NCI-H187 treated with DMSO at 0.1 percent for 48 hours (cell line): ENCODE results near the gene GPR32.
"Not testable (repeated sequence)": the region's sequence is repeated elsewhere in the genome, so short reads cannot be mapped to it uniquely, and the experiment has no call there.

Experiments
- DNase-seq: peaks from one replicate; lab custom pipeline; 2025; lab: John Stamatoyannopoulos, UW

The GPR32 gene

GRCh38 chr19:50780753-50781435 is 10.6 kb downstream of the GPR32 start:
- DNase-seq = no peak

- DNase-seq = not testable (repeated sequence)
These were observed 13.5 kb downstream of the GPR32 start for GRCh38 chr19:50783848-50784152.

DNA sequence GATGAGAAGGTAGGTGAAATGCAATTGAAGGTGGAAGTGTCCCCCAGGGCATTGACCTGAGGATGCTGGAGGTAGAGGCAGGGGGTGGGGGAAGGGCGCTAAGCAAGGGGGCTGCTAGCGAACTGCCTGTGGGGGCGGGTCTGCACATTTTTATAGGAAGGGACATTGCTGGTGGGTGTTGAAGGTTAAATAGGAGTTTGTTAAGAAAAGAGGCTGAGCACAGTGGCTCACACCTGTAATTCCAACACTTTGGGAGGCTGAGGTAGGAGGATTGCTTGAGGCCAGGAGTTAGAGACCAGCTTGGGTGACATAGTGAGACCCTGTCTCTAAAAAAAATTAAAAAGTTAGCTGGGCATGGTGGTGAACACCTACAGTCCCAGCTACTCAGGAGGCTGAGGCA is 14.4 kb downstream of the GPR32 start:
- no peak for DNase-seq

DNA sequence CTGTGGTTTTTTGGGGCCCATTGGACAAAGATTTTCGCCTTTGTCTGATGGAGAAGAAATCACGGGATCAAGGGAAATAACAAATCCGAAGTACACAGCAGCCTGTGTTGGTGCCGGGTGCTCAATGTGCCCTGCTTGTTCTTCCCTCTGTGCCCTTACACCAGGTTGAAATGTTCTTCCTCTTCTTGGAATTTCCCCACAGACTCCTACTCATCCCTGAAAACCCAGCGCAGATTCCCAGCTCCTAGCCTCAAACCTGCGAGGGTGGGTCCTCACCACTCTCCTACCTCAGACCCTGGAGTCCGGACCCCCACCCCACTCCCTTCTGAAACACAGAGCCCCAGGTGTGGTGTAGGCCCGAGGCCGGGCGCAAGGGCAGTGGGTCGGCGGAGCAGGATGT is 15.1 kb downstream of the GPR32 start:
- DNase-seq = no peak

DNA sequence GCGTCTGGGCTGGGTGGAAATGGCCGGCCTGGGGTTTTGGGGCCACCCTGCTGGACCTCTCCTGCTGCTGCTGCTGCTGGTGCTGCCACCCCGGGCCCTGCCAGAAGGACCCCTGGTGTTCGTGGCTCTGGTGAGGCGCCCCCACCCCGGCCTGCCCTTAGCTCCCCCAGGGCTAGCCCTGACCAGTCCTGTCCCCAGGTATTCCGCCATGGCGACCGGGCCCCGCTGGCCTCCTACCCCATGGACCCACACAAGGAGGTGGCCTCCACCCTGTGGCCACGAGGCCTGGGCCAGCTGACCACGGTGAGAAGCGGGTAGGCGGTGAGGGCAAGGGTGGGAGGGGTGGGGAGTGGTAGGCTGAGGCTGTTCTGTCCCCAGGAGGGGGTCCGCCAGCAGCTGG is 20.1 kb downstream of the GPR32 start, which contains the start of gene ACP4:
Gene ACP4, plus strand, starts transcription at position 20 of the 400 bp plus-strand sequence. Its CDS starts 0 bp downstream, at position 20.
- no peak for DNase-seq

DNA sequence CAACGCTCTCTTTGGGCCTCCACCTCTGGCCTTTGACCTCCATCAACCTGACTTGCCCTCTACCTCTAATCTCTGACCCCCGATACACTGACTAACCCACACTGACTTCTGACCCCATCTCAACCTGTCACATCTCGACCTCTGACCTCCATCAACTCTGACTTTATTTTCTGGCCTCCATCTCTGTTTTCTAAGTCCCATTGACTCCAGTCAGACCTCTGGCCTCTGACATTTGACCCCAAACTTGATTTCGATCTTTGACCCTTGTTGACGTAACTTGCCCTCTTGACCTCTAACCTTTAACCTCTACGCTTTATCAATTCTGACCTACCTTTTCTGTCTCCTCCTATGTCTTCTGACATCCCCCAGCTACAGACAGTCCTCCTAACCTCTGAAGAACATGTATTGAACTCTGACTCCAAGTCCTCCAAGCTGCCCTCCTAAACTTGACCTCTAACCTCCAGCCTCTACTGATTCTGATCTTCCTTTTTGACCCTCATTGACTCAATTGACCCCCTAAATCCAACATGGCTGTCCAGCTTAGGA is 20.7 kb downstream of the GPR32 start:
- no peak for DNase-seq

- no peak for DNase-seq
These were observed 21.5 kb downstream of the GPR32 start for GRCh38 chr19:50791594-50792271.

- no peak for DNase-seq
These were observed 22.3 kb downstream of the GPR32 start for GRCh38 chr19:50792272-50793250.

DNA sequence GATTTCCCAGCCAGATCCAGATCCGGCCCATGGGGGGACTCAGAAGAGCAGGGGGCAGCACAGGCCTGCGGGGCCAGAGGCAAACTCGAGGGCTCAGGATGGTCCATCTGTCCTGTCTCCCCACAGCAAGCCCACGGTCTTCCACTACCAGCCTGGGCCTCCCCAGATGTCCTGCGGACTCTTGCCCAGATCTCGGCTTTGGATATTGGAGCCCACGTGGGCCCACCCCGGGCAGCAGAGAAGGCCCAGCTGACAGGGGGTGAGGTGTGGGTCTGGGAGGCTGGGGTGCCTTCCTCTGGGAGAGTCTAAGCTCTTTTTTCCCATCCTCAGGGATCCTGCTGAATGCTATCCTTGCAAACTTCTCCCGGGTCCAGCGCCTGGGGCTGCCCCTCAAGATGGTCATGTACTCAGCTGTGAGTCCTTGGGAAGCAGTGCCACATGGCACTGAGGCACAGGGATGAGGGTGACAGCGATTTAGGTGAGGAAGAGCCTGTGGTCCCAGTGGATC is 23.3 kb downstream of the GPR32 start:
- DNase-seq = no peak

DNA sequence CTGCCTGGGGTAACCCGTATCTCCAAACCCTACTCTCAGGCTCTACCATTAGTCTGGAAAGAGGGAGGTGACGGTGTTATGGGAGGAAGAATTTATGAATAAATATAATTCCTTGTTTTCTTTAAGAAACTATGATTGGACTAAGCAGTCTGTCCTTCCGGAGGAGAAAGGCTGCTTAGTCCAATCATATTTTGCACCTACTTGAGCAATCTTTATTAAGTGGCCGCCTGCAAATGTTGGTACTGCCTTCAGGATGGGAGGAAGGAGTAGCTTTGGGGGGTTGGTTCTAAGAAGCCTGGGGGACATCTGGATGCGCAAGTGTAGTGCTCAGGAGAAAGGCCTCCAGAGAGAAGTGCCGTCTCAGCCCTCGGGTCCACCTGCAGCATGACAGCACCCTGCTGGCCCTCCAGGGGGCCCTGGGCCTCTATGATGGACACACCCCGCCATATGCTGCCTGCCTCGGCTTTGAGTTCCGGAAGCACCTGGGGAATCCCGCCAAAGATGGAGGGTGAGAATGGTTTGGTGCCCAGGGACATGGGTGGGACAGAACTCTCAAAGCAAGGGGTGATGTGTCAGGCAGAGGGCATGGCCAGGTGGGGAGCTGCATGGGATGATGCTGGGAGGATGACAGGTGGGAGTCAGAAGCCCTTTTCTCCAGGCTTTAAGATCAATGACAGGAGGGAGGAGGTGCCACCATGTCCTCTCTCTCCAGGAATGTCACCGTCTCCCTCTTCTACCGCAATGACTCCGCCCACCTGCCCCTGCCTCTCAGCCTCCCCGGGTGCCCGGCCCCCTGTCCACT is 24.0 kb downstream of the GPR32 start:
- DNase-seq = no peak

DNA sequence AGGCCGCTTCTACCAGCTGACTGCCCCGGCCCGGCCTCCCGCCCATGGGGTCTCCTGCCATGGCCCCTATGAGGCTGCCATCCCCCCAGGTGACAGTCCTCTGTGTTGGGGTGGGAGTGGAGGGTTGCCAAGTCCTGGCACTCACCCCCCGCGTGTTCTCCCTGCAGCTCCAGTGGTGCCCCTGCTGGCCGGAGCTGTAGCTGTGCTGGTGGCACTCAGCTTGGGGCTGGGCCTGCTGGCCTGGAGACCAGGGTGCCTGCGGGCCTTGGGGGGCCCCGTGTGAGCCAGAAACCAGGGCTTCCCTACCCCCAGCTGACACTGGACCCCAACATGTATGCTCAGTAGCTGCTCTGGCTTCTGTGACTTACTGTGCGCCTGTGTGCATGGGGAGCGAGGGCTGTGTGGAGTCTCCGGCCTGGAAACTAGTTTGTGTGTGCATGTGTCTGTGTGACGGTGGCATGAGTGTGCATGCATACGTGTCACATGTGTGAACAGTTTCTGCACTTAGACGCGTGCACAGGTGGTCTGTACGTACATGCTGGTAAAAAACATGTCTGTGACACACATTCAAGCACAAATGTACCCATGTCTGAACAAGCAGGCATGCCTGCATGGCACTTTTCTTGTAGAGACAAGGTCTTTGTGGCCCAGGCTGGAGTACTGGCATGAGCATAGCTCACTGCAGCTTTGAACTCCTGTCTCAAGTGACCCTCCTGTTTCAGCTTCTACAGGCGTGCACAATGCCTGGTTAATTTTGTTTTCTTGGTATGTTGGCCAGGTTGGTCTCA is 24.8 kb downstream of the GPR32 start:
- DNase-seq = no peak

DNA sequence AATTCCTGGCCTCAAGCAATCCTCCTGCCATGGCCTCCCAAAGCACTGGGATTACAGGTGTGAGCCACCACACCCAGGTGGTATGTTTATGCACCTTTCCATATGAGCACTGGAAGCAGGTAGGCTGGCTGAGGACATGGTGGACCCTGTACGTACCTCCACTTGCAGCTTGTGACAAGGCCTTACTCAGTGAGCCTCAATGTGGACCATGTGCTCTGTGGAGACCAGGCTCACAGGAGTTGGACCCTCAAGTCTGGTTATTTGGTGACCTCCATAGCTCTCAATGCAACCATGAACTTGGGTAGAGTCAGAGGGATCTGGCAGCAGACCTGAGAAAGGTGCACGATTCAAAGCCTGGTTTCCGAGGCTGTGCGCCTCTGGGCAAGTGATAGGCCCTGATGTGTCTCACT is 25.4 kb downstream of the GPR32 start:
- DNase-seq = no peak

GRCh38 chr19:50796128-50796633 is 25.9 kb downstream of the GPR32 start:
- DNase-seq = no peak

DNA sequence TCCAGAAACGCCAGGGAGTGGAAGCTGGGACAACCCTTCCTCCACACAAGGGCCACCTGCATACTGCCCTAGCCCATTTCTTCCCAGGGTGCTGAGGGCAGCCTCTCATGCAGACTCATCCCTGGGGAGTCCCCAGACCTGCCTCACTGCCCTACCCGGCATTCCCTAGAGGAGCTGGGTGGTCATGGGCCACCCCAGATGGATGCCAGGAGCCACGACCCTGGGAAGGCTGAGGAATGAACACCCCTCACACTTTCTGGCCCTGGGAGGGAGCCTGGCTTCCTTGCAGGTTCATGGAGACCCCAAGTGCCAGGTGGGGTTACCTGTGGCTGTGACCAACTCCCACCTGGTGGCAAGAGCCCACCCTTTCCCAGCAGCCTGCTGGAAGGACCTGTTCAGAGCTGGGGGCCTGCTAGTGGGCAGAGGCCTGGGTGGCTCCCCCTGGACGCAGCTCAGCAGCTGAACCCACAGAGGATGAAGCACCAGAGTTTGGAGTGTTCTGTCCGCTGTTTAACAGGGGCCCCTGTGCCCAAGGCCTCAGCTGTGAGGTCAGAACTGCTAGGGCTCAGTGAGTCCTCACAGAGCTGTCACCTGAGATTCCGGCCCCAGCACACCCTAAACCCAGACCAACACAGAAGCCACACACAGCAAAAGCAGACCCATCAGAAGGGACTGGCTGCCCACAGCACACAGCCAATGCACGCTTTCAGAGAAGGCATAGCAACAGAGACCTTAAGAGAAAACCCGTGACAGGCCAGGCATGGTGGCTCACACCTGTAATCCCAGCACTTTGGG is 26.6 kb downstream of the GPR32 start:
- no peak for DNase-seq

DNA sequence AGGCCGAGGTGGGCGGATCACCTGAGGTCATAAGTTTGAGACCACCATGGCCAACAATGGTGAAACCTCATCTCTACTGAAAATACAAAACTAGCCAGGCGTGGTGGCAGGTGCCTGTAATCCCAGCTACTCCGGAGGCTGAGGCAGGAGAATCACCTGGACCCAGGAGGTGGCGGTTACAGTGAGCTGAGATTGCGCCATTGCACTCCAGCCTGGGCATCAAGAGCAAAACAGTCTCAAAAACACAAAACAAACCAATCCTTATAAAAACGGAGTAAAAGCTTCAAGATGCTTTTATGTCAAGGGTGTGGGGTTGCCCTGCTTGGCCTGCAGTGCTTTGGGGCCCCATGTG is 27.1 kb downstream of the GPR32 start:
- no peak for DNase-seq

DNA sequence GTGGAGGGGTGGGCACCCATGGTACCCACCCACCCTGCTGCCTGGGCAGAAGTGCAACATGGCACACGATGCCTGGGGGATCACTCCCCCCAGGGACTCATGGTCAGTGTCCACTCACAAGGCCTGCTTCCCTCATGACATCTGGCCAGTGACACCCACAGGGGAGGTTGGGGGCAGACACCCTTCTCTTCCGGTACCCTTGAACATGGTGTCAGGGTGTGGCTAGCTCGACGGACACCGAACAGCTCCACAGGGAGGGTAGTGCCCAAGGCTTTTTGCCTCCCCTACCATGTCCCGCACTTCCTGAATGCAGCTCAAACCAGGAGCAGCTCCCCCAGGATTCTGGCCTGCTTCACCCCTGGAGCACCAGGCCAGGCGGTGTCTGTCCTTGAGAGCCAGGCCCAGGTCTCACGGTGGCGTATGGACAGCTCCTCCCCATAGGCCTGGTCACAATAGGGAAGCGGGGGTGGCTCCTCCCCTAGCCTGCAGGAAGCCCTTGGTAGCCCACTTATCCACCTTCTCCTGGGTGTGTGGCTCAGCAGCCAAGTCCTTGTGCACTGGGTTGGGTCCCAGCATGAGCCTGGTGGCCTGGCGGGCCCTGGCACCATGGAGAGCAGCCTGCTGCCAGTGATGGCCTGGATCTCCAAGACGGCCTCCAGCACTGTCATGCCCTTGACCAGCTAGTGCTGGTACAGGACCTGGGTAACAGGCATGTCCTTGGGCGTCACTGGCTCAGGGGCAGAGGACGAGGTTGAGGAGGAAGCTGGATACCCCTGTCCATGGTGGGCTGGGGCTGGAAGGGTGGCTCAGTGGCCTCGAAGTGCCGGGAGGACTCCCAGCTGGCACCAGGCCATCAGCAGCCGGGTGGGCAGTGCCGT is 27.8 kb downstream of the GPR32 start:
- no peak for DNase-seq

- DNase-seq = no peak
These were observed 28.6 kb downstream of the GPR32 start for GRCh38 chr19:50798659-50799546.

GRCh38 chr19:50799547-50799851 is 29.2 kb downstream of the GPR32 start:
- DNase-seq = no peak
